WTC11 (cell line): ENCODE results near the gene SQOR. TPM values are rescaled to one million over a fixed set of nuclear protein-coding genes. Genes with fewer than 3 reads are reported as not detected.

Experiments used
- ATAC-seq: fragments of 200-7000 bp; cut with Tn5 transposase; 2 replicates; pipeline ENCODE4 v1.10.0; 2021; ENCODE audit warnings: mild to moderate bottlenecking, moderate library complexity
- CTCF ChIA-PET: fragments of 300-600 bp; sonication (Branson Sonifier 250); formaldehyde crosslinking; loops from one replicate; lab custom pipeline; 2021; ENCODE audit warnings: antibody characterized with exemption; lab: Charles Lee
- POLR2A ChIA-PET: fragments of 350-600 bp; sonication (Branson Sonifier 250); formaldehyde crosslinking; loops from one replicate; lab custom pipeline; 2021; ENCODE audit warnings: antibody characterized with exemption; lab: Charles Lee
- DNase-seq: peaks from one replicate; pipeline ENCODE4 v3.0.0; 2021; ENCODE audit warnings: low spot score
- H3K27ac Mint-ChIP-seq: 2 replicates; pipeline ENCODE4 v1.8.0; 2021; ENCODE audit warnings: mixed read lengths
- H3K27me3 Mint-ChIP-seq: 2 replicates; pipeline ENCODE4 v1.8.0; 2021; ENCODE audit warnings: low read depth, mild to moderate bottlenecking, moderate library complexity, mixed read lengths
- H3K36me3 Mint-ChIP-seq: 2 replicates; pipeline ENCODE4 v1.8.0; 2021; ENCODE audit warnings: mixed read lengths
- H3K4me1 Mint-ChIP-seq: 2 replicates; pipeline ENCODE4 v1.8.0; 2022; ENCODE audit warnings: mixed read lengths
- H3K4me3 Mint-ChIP-seq: 2 replicates; pipeline ENCODE4 v1.8.0; 2021; ENCODE audit warnings: mild to moderate bottlenecking, moderate library complexity, mixed read lengths
- H3K9me3 Mint-ChIP-seq: 2 replicates; pipeline ENCODE4 v1.8.0; 2021; ENCODE audit warnings: mixed read lengths
- ATF2 ChIP-seq: sonication (generic); formaldehyde crosslinking; IDR thresholded peaks from 2 replicates; pipeline ENCODE4 v1.8.1; 2022; ENCODE audit warnings: low read depth, missing genetic modification reagents, borderline replicate concordance
- ATF3 ChIP-seq: sonication (generic); formaldehyde crosslinking; conservative IDR thresholded peaks from 2 replicates; pipeline ENCODE4 v1.8.1; 2022; ENCODE audit warnings: mild to moderate bottlenecking, missing genetic modification reagents
- CREM ChIP-seq: sonication (generic); formaldehyde crosslinking; IDR thresholded peaks from 2 replicates; pipeline ENCODE4 v1.8.1; 2022; ENCODE audit warnings: mild to moderate bottlenecking, missing genetic modification reagents, moderate library complexity
- CTCF ChIP-seq: fragments of 200-600 bp; IDR thresholded peaks from 2 replicates; pipeline ENCODE4 v1.8.0; 2022; ENCODE audit warnings: antibody characterized with exemption
- E2F5 ChIP-seq: sonication (generic); formaldehyde crosslinking; IDR thresholded peaks from 2 replicates; pipeline ENCODE4 v1.8.1; 2022; ENCODE audit warnings: mild to moderate bottlenecking, moderate library complexity, missing genetic modification reagents
- GABPB1 ChIP-seq: sonication (generic); formaldehyde crosslinking; IDR thresholded peaks from 2 replicates; pipeline ENCODE4 v1.8.1; 2023; ENCODE audit warnings: mild to moderate bottlenecking, missing genetic modification reagents
- GRHL2 ChIP-seq: fragments of 250-450 bp; sonication (Bioruptor Pico); IDR thresholded peaks from 2 replicates; pipeline ENCODE4 v1.8.0; 2022; ENCODE audit warnings: mild to moderate bottlenecking, moderate library complexity; ENCODE audit not compliant: insufficient replicate concordance, severe bottlenecking
- MYBL2 ChIP-seq: sonication (generic); formaldehyde crosslinking; IDR thresholded peaks from 2 replicates; pipeline ENCODE4 v1.8.1; 2023; ENCODE audit warnings: mild to moderate bottlenecking, moderate library complexity, missing genetic modification reagents
- NR1H2 ChIP-seq: sonication (generic); formaldehyde crosslinking; IDR thresholded peaks from 2 replicates; pipeline ENCODE4 v1.9.0; 2021; ENCODE audit warnings: mild to moderate bottlenecking, moderate library complexity, missing genetic modification reagents
- SMAD4 ChIP-seq: sonication (generic); formaldehyde crosslinking; IDR thresholded peaks from 2 replicates; pipeline ENCODE4 v1.8.0; 2022; ENCODE audit warnings: mild to moderate bottlenecking, missing genetic modification reagents
- TEAD4 ChIP-seq: sonication (generic); formaldehyde crosslinking; IDR thresholded peaks from 2 replicates; pipeline ENCODE4 v1.8.0; 2022; ENCODE audit warnings: mild to moderate bottlenecking, missing genetic modification reagents
- ZBTB21 ChIP-seq: sonication (generic); formaldehyde crosslinking; IDR thresholded peaks from 2 replicates; pipeline ENCODE4 v1.8.1; 2023; ENCODE audit warnings: mild to moderate bottlenecking, missing genetic modification reagents, borderline replicate concordance
- ZNF219 ChIP-seq: sonication (generic); formaldehyde crosslinking; IDR thresholded peaks from 2 replicates; pipeline ENCODE4 v1.8.0; 2023; ENCODE audit warnings: missing genetic modification reagents, mild to moderate bottlenecking, borderline replicate concordance
- ZNF532 ChIP-seq: fragments of 250-450 bp; sonication (Bioruptor Pico); IDR thresholded peaks from 2 replicates; pipeline ENCODE4 v1.9.0; 2021; ENCODE audit warnings: mild to moderate bottlenecking, borderline replicate concordance
- total RNA-seq: library from RNA; stranded (reverse); gene quantifications from 3 replicates; pipeline ENCODE4 v1.2.3, GENCODE V29; 2021
- TF ChIP-seq, protein P1 (sequence below): fragments of 250-450 bp; sonication (Bioruptor Pico); IDR thresholded peaks from 2 replicates; pipeline ENCODE4 v1.8.0; 2021; ENCODE audit warnings: mild to moderate bottlenecking
- TF ChIP-seq, protein P2 (sequence below): sonication (generic); formaldehyde crosslinking; IDR thresholded peaks from 2 replicates; pipeline ENCODE4 v1.8.1; 2023; ENCODE audit warnings: mild to moderate bottlenecking, missing genetic modification reagents

Gene SQOR
- total RNA-seq, 1 experiment from 2014 or later: 0.72 TPM

GRCh38 chr15:45660231-45660979 lies 25.6 kb downstream of the SQOR start:
- H3K4me1 Mint-ChIP-seq: peaks cover 3% of the 10 kb centered on the region
- no peak overlapping the region for H3K4me3 Mint-ChIP-seq
- H3K9me3 Mint-ChIP-seq: no peaks in the 10 kb centered on the region
- peak; percentile 47; the same call in 1 of the 2 replicates for ATAC-seq
- DNase-seq: no peak
- no peaks in the 10 kb centered on the region for H3K36me3 Mint-ChIP-seq
- TF ChIP-seq ZNF219 (CRISPR knock-in tag): no peak
- no peak for TF ChIP-seq ATF3 (CRISPR knock-in tag)
- no peak for TF ChIP-seq ZBTB21 (CRISPR knock-in tag)
- TF ChIP-seq TEAD4: no peak
- no peak for TF ChIP-seq CREM (CRISPR knock-in tag)
- TF ChIP-seq CTCF: no peak
- no peak for TF ChIP-seq GABPB1 (CRISPR knock-in tag)
- TF ChIP-seq E2F5 (CRISPR knock-in tag): no peak
- no peak for TF ChIP-seq NR1H2 (CRISPR knock-in tag)
- no peak for TF ChIP-seq ATF2 (CRISPR knock-in tag)
- no peak for TF ChIP-seq MYBL2
- ChIA-PET CTCF (interaction anchor here (0.5 to 3.2 kb wide), 18 partner anchors 9 to 542 kb away, joined by 3 to 35 read pairs (median 3); partner anchors contain the start of gene SQOR), POLR2A (no interaction called here)
- H3K27ac Mint-ChIP-seq: no peak overlapping the region
- no peaks in the 10 kb centered on the region for H3K27me3 Mint-ChIP-seq

- Mint-ChIP-seq H3K27ac (no peak overlapping the region), H3K27me3 (peaks cover 2% of the 10 kb centered on the region), H3K9me3 (peaks cover 4% of the 10 kb centered on the region), H3K36me3 (no peaks in the 10 kb centered on the region), H3K4me3 (no peak overlapping the region), H3K4me1 (peaks cover 3% of the 10 kb centered on the region)
- ChIA-PET POLR2A (no interaction called here), CTCF (interaction anchor here (0.6 to 3.2 kb wide), 14 partner anchors 9 to 184 kb away, joined by 3 to 35 read pairs (median 4); partner anchors contain the start of gene SQOR)
- TF ChIP-seq, protein P1, sequence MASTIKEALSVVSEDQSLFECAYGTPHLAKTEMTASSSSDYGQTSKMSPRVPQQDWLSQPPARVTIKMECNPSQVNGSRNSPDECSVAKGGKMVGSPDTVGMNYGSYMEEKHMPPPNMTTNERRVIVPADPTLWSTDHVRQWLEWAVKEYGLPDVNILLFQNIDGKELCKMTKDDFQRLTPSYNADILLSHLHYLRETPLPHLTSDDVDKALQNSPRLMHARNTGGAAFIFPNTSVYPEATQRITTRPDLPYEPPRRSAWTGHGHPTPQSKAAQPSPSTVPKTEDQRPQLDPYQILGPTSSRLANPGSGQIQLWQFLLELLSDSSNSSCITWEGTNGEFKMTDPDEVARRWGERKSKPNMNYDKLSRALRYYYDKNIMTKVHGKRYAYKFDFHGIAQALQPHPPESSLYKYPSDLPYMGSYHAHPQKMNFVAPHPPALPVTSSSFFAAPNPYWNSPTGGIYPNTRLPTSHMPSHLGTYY: no peak
- TF ChIP-seq CTCF: peak; percentile 27; the same call in 1 of the 2 replicates
- peak; percentile 60 for DNase-seq
- peak; percentile 87 for ATAC-seq
Measured at GRCh38 chr15:45662375-45662774, 27.5 kb downstream of the SQOR start.

- Mint-ChIP-seq H3K9me3 (peaks cover 4% of the 10 kb centered on the region), H3K36me3 (no peaks in the 10 kb centered on the region), H3K27ac (no peak overlapping the region), H3K4me3 (no peak overlapping the region), H3K4me1 (peaks cover 3% of the 10 kb centered on the region), H3K27me3 (peaks cover 2% of the 10 kb centered on the region)
- CTCF ChIA-PET: no interaction called here
- ATAC-seq (no peak), DNase-seq (no peak)
- POLR2A ChIA-PET: no interaction called here
- TF ChIP-seq GRHL2 (CRISPR knock-in tag) (no peak), ZNF532 (CRISPR knock-in tag) (no peak), SMAD4 (CRISPR knock-in tag) (no peak)
- TF ChIP-seq, protein P2, sequence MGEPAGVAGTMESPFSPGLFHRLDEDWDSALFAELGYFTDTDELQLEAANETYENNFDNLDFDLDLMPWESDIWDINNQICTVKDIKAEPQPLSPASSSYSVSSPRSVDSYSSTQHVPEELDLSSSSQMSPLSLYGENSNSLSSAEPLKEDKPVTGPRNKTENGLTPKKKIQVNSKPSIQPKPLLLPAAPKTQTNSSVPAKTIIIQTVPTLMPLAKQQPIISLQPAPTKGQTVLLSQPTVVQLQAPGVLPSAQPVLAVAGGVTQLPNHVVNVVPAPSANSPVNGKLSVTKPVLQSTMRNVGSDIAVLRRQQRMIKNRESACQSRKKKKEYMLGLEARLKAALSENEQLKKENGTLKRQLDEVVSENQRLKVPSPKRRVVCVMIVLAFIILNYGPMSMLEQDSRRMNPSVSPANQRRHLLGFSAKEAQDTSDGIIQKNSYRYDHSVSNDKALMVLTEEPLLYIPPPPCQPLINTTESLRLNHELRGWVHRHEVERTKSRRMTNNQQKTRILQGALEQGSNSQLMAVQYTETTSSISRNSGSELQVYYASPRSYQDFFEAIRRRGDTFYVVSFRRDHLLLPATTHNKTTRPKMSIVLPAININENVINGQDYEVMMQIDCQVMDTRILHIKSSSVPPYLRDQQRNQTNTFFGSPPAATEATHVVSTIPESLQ (CRISPR knock-in tag): no peak
Measured at GRCh38 chr15:45664451-45664850, 29.6 kb downstream of the SQOR start.
